NCI-H1417 (cell line): Measurements from ENCODE around the gene LRRC3.

ENCODE experiments used
- DNase-seq, 3 experiments: peaks; one replicate each; lab custom pipeline; 2025; lab: John Stamatoyannopoulos, UW

The LRRC3 gene

DNA sequence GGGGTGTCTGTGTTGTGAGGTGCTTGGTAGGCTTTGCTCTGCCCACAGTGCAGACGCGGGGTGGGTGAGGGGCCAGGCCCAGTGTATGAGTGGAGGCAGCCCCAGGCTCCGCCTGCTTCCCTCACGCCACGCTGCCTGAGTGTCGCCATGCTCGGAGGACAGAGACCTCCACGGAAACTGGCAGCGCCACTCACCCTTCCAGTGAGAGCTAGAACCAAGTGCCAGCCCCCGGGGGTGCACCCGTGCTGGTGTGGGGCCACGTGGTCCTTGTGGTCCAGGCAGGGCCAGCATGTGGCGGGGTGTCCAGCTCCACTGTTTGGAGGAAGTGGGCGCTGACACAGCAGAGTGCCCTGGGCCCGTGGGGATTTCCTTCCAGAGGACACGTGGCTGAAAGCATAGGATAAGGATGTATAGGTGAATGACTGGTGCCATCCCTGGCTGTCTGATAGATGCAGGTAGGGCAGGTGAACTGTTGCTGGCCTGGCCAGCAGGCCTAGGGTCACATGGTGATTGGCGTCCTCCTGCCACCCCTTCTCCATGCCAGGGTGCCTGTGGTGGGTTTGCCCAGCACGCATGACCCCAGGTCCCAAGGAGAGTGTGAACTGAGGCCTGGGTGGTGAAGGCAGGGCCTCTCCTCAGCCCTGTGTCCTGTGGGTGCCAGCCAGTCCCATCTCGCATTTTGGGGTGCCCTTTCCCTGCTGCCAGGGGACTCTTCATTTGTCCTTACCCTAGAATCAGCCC lies 3.8 kb downstream of the LRRC3 start:
- DNase-seq = no peak

DNA sequence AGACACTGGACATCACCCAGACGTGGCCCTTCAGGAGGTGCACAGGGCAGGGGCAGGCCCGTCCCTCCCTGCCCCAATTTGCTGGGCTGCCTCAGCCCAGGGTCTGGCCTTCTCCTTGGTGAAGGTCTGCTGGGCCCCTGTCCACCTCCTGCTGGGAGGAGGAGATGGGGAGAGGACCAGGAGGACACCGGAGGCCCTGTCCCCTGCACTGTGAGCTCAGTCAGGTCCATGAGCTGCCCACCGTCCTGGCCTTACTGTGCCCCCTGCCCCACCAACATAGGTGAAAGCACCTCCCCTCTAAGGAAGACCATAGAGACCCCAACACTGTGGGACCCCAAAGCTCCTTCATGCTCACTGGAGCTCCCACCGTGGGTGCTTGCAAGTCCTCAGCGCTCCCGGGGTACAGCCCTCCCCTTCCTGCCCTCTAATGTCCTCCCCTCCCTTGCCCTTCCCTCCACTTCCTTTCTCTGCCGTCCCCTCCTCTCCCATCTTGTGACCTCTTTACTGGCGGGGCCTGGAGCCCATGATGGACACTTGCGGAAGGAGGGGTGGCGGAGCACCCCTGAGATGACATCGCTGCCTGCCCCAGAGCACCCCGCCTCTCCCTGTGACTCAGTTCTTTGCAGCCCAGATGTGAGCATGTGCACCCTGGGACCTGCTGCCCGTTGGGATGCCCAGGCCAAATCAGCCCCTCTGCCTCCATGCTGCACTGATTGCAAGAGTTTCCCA lies 4.6 kb downstream of the LRRC3 start:
- DNase-seq = no peak

DNA sequence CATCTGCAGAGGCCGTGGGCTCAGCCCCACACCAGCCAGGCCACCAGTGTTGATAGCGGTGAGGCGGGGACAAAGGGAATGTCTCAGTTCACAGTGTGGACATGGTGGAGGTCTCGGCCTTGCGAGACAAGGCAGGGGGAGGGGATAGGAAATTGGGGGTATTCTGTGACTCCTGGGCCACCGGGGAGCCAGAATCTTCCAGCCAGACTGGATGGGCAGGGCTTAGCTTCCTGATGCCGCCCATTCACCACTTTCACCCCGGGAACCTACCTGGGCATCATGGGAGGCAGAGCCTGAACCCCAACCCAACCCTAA lies 5.1 kb downstream of the LRRC3 start:
- DNase-seq = no peak

DNA sequence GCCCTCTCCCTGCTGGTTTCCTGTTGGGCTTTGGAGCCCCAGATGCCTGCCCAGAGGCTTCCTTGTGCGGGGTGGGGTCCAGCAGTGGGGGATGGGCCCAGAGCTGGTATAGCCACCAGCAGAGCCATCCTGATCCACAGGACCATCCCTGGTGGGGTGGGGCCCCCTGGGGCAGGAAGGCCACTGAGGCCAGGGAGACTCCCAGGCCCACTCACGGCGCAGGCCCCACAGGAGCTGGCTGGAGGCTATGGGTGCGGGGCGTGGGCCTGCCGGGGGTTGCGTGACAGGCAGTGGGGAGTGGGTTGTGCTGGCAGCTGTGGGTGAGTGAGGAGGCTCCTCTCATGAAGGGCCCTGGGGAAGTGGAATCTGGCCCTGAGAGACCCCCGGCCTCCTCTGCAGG lies 5.7 kb downstream of the LRRC3 start:
- DNase-seq = no peak

DNA sequence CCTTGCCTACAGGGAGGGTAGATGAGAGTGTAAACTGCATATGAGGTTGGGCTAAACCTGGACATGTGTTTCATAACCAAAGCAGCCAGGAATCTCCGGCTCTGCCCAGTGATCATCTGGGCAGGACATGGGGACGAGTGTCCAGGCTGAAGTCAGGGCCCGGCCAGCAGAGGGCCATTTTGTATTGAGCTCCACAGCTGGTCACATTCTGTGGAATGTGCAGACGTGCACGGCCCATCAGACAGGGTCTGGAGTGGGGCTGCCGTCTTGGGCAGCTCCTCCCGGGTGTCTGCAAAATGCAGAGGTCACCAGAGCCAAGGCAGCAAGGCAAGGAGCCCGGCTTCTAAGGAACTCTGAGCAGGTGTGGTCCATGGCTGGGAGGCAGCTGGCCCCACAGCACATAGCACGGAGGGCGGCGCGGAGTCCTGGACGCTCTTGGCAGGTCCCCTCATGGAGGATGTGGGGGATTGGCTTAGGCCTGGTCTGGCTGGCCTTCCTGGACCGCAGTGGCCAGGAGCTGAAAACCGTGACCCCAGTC lies 6.2 kb downstream of the LRRC3 start:
- DNase-seq = no peak

DNA sequence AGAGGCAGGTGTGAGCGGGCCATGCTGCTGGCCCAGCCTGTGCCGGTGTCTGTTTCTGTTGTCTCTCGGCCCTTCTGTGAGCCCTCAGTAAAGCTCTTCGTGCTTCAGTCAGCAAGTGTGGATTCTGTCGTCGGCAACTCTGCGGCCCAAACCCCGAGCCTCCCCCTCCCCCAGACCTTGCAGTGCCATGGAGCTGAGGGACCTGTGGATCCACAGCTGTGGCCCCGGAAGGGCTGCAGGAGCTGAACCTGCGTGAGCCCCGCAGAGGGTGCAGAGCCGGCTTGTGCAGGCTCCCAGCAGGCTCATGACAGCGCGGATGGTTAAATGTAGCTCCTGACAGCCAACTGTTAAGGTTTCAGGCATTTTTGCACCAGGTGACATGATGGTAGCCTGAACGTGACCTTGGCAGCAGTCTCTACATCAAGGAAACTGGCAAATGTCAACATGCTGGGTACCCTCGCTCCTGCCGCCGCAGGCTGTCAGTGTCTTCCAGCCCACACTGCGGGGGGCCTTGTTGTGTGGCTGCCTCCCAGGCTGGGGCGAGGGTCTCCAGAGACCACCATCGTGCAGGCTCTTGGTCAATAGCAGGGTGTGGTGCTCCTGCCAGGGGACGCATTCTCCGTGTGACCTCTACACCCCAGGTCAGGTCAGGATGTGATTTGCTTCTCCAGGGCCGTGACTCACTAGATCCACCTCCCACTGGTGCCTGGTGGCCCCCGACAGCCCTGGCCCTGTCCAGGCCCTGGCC lies 7.0 kb downstream of the LRRC3 start:
- no peak for DNase-seq

DNA sequence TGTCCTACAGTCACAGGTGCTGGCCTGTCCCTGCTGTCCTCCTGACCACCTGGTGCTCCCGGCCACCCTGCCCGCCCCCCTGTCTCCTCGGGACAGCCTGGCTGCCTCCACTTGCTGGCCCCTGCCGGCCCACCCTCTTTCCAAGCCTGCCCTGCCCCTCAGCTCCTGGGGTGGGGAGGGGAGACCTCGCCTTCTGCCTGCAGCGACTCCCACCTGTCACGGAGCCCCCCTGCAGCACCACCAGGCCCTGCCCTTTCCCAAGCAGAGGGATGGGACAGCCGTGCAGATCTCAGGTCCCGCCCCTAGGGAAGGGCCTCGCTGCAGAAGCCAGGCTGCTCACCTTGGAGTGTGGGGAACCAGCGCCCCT lies 7.5 kb downstream of the LRRC3 start:
- DNase-seq = no peak

DNA sequence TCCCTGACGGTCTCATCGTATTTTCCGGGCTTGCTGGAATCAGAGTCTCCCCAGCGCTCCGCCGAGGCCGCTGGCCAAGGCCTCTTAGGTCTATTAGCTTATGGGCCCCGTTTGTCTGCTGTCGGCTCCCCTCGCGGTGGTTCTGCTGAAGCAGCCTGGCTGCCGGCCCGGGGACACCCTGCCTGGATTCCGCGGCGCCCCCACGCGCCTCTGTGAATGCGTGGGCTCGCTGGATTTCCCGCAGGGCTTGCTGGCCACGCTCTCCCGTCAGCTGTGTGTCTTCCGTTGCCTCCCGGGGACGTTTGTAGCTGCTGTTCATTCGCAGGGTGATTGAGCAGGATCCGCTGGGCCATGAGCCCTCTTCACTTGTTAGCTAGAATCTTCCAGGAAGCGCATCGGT lies 8.4 kb downstream of the LRRC3 start:
- no peak for DNase-seq

DNA sequence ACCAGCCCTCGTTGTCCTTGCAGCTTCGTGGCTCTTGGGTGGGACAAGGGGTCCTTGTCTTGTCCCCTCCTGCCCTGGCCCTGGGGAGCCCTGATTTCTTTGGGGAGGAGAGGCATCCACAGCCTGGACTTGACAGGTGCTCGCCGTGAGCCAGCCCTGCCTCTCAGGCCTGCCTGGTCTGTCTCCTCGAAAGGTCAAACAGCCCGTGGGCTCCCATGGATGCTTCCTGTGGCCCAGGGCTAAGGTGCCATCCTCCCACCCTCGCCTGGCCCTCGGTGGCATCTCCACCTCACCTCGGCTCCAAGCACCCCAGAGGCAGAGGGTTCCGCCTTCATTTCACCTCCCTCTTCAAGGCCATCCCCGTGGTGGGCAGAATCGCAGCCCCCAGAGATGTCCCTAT lies 9.0 kb downstream of the LRRC3 start:
- DNase-seq = no peak

DNA sequence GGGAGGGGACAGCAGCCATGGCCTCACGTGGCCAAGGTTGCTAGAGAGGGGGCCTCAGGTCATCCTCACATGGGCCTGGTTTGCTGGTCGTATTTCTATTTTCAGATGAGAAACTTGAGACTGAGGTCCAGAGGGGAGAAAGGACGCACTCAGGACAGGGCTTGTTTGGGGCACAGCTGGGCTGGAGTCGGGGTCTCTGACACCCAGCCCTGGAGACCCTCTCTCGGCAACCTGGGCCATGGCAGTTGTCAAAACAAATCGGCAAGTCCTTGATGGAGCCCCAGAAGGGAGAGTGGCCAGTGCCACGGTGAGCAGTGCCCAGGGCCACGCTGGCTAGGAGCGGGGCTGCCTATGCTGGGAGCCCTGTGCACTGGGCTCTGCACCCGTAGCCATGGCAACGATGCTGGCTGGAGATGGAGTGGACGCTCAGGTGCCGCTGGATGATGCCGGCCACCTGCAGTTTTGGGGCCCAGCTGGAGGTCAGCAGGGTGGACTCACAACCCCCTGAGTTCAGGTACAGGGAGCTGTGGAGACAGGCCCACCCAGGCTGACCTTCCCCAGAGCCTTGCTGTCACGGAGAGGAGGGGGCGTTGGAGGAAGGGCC lies 11.1 kb downstream of the LRRC3 start:
- DNase-seq = peak in 2 of 3 experiments; percentile 34 to 73

DNA sequence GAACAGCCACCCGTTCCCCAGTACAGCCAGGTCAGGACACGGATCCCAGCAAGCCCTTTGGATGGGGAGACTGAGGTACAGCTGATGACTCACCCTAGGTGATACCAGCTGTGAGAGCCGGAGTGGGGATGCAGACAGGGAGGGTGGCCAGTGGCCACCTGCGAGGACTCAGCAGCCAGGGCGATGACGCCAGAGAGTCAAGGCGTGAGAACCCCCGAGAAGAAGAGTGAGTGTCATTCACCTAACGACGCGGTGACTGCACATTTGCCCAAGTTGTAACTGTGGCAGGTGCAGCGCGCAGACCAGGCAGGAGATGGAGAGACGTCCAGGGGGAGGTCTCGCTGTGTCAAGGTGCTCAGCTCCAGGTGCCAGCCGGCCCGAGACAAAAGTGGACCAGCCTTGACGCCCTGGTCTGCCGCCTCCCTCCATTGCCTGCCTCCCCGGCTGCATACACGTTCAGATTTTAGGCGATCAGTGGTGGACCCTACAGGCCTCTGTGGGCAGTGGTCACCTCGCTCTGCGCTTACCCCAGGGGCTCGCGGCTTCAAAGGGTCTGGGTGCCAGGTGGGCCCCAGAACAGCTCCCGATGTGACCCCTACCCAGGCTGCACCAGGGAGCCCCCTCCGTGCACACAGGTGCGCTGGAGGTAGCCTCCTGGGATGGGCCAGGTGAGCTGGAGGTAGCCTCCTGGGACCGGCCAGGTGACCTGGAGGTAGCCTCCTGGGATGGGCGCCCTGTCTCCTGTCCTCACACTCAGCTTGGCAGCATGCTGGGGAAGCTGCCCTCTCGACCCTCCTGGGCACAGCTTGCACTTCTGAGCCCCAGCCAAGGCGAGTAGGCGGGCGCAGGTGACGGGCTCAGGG lies 11.9 kb downstream of the LRRC3 start:
- DNase-seq = peak in 1 of 3 experiments; percentile 45

DNA sequence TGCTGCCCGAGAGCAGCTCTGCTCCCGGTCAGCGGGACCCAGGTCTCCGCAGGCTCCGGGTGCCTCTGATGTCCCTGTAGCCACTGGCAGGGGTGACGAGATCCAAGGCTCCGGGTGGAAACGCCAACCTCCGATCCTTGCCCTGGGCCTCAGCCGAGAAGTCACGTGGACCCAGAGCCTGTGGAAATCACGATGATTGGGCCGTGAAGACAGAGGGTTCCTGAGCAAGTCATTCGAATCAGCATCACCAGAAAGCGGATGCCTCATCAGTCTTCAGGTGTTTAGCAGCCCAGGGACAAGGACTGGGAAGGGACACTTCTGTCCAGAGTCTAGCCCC lies 12.5 kb downstream of the LRRC3 start:
- no peak for DNase-seq

DNA sequence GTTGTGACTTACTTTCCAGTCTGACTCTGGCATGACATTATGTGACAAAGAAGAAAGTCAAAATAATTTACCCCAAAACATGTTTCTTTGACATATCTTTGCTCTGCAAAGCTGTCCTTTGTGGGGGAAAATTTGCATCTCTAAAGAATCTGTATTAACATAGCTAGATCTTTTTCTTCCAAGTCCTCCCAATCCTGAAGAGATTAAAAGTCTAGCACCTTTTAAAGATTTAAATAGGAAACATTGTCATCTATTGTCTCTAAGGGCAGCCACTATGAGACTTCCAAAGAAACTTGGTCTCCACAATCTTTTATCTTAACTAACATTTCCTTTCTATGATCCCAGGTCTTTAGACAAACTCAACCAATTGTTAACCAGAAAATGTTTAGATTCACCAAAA lies 16.0 kb downstream of the LRRC3 start:
- DNase-seq = no peak

DNA sequence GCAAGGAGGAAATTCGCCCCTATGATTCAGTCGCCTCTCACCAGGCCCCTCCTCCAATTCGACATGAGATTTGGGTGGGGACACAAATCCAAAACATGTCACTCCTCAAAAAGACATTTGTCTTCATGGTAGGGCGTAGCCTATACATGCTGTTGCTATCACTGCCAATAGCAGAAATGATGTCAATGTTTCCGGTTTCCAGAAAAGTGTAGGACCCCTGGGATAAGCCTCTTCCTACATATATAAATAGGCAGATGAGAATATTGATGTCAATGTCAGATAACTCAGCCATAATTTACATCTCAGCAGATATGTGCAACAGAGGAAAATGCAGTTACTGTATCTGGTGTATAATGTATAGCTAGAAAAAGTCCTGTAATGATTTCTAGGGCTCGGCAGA lies 16.7 kb downstream of the LRRC3 start:
- no peak for DNase-seq

DNA sequence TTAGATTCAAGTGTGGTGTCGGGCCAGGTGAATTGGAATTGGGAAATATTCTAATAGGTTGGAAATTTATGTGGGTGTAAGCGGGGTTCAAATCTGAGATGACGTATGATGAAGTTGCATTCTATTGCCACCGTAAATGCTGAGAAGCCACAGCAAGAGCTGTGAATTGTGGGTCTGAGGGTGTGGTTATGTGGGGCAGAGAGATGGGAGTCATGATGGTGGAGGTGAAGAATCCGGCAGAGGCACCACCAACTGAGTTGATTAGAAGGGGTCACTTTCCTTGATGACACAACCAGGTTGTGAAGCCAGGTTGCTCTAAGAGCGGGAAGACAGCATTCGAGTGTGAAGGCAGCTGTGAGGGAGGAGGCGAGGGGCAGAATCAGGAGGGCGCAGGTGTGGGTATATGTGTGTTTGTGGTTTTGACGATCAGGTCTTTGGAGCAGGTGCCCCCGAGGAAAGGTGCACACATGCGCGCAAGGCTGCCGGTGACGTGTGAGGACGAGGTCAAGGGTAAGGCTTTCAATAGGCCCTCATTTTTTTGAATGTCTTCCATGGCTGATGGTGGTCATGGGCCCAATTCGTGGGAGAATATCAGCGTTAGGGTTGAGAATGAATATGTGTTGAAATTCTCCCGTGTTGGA lies 18.7 kb downstream of the LRRC3 start:
- DNase-seq = no peak

DNA sequence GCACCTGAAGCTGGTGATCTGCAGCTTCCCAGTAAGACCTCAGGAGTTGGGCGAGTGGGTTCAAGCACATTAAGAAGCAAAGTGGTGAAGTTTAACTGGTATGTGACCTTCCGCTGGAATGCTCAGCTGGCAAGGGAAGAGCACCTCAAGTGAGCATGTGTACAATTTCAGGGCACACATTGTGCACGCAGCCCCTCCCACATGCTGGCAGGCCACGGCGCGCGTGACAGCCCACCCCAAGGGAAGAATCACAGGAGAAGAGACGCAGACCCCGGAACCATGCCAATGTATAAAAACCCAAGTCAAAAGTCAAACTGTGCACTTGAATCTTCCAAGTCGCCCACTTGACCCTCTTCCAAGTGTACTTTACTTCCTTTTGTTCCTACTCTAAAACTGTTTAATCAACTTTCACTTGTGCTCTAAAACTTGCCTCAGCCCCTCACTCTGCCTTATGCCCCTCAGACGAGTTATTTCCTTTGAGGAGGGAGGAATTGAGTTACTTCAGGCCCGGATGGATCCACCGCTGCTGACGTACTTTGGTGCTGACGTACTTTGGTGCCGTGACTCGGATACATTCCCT lies 20.0 kb downstream of the LRRC3 start:
- no peak for DNase-seq

DNA sequence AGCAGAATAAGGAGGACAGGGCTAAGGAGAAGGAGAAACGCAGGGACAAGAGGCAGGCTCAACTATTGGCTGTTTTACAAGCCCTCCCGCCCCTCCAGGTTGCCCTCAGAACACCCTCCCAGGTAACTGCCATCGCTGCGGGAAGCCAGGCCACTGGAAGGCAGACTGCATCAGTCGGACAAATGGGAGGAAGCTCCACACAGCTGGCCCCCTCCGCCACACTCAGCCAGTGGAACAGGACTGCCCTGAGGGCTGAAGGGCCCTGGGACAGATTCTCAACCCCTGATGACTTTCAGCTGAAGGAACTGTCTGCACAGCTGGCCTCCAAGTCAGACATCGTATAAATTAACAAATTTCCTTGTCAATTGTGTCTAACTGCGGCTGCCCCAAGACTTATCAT lies 21.8 kb downstream of the LRRC3 start:
- DNase-seq = peak in 2 of 3 experiments; percentile 66 to 77

DNA sequence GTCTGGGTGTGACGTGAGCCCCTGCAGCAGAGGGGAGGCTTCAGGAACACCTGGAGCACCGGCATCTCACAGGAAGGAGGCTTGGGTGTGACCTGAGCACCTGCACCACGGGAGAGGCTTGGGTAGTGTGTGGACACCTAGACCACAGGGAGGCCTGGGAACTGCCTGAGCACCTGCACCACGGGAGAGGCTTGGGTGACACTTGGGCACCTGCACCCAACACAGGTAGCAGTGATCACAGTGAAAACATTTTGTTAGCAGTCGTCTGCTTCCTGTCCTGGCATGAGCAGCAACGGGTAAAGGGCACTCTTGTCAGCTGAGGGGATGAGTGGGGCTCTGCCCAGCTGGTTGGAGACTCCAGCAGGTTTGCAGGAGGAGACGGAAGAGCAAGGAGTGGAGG lies 22.4 kb downstream of the LRRC3 start:
- DNase-seq = peak in 1 of 3 experiments; percentile 66

DNA sequence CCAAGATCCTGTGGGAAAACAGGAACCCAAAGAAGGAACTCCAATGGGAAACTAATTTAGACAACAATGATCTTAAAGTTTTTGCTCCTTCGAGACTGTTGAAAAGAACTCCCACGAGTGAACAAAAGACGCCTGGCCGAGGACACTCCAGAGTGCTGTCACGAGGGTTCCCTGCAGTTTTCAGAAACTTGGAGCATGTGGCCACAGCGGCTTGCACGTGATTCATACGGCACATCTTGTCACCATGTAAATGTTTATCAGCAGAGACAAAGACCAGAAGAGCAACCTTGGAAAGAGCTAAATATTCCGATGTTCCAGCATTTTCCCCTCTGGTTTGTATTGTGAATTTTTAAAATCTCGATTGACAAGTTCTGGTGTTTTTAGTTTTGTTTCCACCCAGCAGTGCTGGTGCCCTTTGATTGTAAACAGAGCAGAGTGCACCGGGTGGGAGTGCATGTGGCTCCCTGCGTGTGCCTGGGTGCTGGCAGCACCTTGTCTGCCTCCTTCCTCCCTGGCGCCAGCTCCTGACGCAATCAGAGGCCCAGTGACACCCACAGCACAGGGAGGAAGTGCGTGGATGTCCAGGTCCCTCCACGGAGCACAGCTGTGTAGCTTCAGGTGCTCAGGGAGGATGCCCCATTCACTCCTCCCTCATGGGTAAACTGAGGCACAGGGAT lies 23.0 kb downstream of the LRRC3 start:
- DNase-seq = no peak

DNA sequence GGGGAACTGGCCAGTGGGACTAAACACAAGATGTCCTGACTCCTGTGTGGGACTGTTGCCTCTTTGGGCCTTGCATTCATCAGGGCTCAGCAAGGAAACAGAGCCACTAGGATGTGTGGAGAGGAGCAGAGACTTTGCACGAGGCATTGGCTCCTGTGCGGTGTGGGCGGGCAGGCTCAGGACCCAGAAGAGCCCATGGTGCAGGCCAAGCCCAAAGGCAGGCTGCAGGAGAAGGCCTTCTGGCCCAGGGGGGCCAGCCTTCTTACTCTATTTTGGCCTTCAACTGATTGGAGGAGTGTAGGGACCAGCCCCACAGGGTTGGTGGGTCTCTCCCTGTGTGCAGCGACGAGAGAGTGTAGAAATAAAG lies 23.5 kb downstream of the LRRC3 start:
- DNase-seq = no peak
